HepG2 (cell line): ENCODE measurements around the gene CASZ1.

Experiments
- E2F5 ChIP-seq: sonication (generic); formaldehyde crosslinking; conservative IDR thresholded peaks from 2 replicates; pipeline ENCODE4 v1.4.0; 2020; ENCODE audit warnings: missing genetic modification reagents
- EED ChIP-seq: sonication (generic); formaldehyde crosslinking; IDR thresholded peaks from 2 replicates; pipeline ENCODE4 v1.5.0; 2020; ENCODE audit warnings: mild to moderate bottlenecking, missing genetic modification reagents
- EHMT2 ChIP-seq: fragments of 200-600 bp; sonication (generic); IDR thresholded peaks from 2 replicates; pipeline ENCODE4 v1.7.0; 2017; ENCODE audit warnings: antibody characterized with exemption, low read depth, low read length, borderline replicate concordance
- MAFK ChIP-seq, 2 experiments: IDR thresholded peaks in 1 of 2; conservative IDR thresholded peaks in 1 of 2; 2 replicates each; pipeline ENCODE4 v1.6.1; 2011; ENCODE audit warnings: improper control_type of control experiment in 2 of 2, low read length in 2 of 2
- POLR2A ChIP-seq, 2 experiments: IDR thresholded peaks; 2 replicates each; pipeline ENCODE4 v1.6.1; 2011; ENCODE audit warnings: low read depth in 2 of 2, low read length in 2 of 2, mild to moderate bottlenecking in 1 of 2, moderate library complexity in 1 of 2; ENCODE audit not compliant: insufficient read depth in 1 of 2
- RAD51 ChIP-seq: fragments of 450-650 bp; IDR thresholded peaks from 2 replicates; pipeline ENCODE4 v1.6.1; 2016; ENCODE audit warnings: borderline replicate concordance
- RFXANK ChIP-seq: IDR thresholded peaks from 2 replicates; pipeline ENCODE4 v1.6.1; 2016
- SUZ12 ChIP-seq: fragments of 150-350 bp; IDR thresholded peaks from 2 replicates; pipeline ENCODE4 v1.6.1; 2014; ENCODE audit warnings: low read depth, low read length
- TAF1 ChIP-seq: sonication (generic); formaldehyde crosslinking; IDR thresholded peaks from 2 replicates; pipeline ENCODE4 v1.4.0; 2020; ENCODE audit warnings: missing genetic modification reagents
- ZNF678 ChIP-seq: sonication (generic); formaldehyde crosslinking; IDR thresholded peaks from 2 replicates; pipeline ENCODE4 v1.4.0; 2020; ENCODE audit warnings: mild to moderate bottlenecking, missing genetic modification reagents
- TF ChIP-seq, protein P1 (sequence below): sonication (generic); formaldehyde crosslinking; IDR thresholded peaks from 2 replicates; pipeline ENCODE4 v1.4.0; 2020; ENCODE audit warnings: low read depth, mild to moderate bottlenecking, missing genetic modification reagents
- TF ChIP-seq, protein P2 (sequence below): sonication (generic); formaldehyde crosslinking; IDR thresholded peaks from 2 replicates; pipeline ENCODE4 v1.4.0; 2020; ENCODE audit warnings: missing genetic modification reagents

GRCh38 chr1:10676963-10677362 is 119.5 kb downstream of the CASZ1 start:
- TF ChIP-seq E2F5 (CRISPR knock-in tag) (no peak), ZNF678 (CRISPR knock-in tag) (no peak), SUZ12 (no peak), RAD51 (no peak), TAF1 (no peak), MAFK (conservative IDR thresholded peaks at IDR 0.05 in 1 of 2, IDR thresholded peaks at IDR 0.05 in 1 of 2; ENCODE audit: low read length in 2 of 2) (no peak), EED (CRISPR knock-in tag) (no peak), POLR2A (IDR thresholded peaks at IDR 0.05; ENCODE audit: insufficient read depth in 1 of 2, low read depth in 2 of 2, low read length in 2 of 2) (no peak), EHMT2 (no peak), RFXANK (CRISPR knock-in tag) (no peak)
- TF ChIP-seq, protein P1, sequence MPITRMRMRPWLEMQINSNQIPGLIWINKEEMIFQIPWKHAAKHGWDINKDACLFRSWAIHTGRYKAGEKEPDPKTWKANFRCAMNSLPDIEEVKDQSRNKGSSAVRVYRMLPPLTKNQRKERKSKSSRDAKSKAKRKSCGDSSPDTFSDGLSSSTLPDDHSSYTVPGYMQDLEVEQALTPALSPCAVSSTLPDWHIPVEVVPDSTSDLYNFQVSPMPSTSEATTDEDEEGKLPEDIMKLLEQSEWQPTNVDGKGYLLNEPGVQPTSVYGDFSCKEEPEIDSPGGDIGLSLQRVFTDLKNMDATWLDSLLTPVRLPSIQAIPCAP (CRISPR knock-in tag), result no peak
- TF ChIP-seq, protein P2, sequence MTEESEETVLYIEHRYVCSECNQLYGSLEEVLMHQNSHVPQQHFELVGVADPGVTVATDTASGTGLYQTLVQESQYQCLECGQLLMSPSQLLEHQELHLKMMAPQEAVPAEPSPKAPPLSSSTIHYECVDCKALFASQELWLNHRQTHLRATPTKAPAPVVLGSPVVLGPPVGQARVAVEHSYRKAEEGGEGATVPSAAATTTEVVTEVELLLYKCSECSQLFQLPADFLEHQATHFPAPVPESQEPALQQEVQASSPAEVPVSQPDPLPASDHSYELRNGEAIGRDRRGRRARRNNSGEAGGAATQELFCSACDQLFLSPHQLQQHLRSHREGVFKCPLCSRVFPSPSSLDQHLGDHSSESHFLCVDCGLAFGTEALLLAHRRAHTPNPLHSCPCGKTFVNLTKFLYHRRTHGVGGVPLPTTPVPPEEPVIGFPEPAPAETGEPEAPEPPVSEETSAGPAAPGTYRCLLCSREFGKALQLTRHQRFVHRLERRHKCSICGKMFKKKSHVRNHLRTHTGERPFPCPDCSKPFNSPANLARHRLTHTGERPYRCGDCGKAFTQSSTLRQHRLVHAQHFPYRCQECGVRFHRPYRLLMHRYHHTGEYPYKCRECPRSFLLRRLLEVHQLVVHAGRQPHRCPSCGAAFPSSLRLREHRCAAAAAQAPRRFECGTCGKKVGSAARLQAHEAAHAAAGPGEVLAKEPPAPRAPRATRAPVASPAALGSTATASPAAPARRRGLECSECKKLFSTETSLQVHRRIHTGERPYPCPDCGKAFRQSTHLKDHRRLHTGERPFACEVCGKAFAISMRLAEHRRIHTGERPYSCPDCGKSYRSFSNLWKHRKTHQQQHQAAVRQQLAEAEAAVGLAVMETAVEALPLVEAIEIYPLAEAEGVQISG, result no peak
